CD14-positive monocyte (primary cell): ENCODE measurements around the gene SP110. TPM values are rescaled to one million over a fixed set of nuclear protein-coding genes. Genes with fewer than 3 reads are reported as not detected.

Experiments used
- DNase-seq, 3 donors: peaks; one replicate each; pipeline ENCODE4 v3.0.0-alpha.2; 2011 to 2022
- H2AFZ ChIP-seq: 2 replicates; pipeline ENCODE4 v1.6.0; 2012; ENCODE audit warnings: mild to moderate bottlenecking, low read depth, low read length, inconsistent platforms; ENCODE audit not compliant: insufficient read depth, poor library complexity, severe bottlenecking
- H3K27ac ChIP-seq, 2 donors: 1 replicate in 1 of 2; 2 replicates in 1 of 2; pipeline ENCODE4 v1.5.1; 2012 to 2013; ENCODE audit warnings: low read length in 2 of 2, control low read depth in 1 of 2, inconsistent platforms in 1 of 2, low read depth in 1 of 2, mild to moderate bottlenecking in 1 of 2
- H3K27me3 ChIP-seq, 2 donors: one replicate each; pipeline versions ENCODE4 v1.6.0 to v1.6.1; 2011 to 2013; ENCODE audit warnings: low read length in 2 of 2; ENCODE audit not compliant: control insufficient read depth in 2 of 2, insufficient read depth in 2 of 2
- H3K36me3 ChIP-seq, 2 donors: replicated peaks in 1 of 2; 1 replicate in 1 of 2; 2 replicates in 1 of 2; pipeline versions ENCODE4 v1.5.1 to v1.6.1; 2012 to 2013; ENCODE audit warnings: low read length in 2 of 2, control low read depth in 1 of 2, inconsistent platforms in 1 of 2, mild to moderate bottlenecking in 1 of 2; ENCODE audit not compliant: insufficient read depth in 2 of 2, control insufficient read depth in 1 of 2
- H3K4me1 ChIP-seq, 2 donors: 1 replicate in 1 of 2; 2 replicates in 1 of 2; pipeline versions ENCODE4 v1.5.1 to v1.6.1; 2012 to 2013; ENCODE audit warnings: low read length in 2 of 2, control low read depth in 1 of 2, inconsistent platforms in 1 of 2, mild to moderate bottlenecking in 1 of 2, moderate library complexity in 1 of 2; ENCODE audit not compliant: insufficient read depth in 2 of 2, control insufficient read depth in 1 of 2
- H3K4me2 ChIP-seq: replicated peaks from 2 replicates; pipeline ENCODE3; 2012; ENCODE audit warnings: low read length, moderate library complexity, mild to moderate bottlenecking; ENCODE audit not compliant: poor library complexity, severe bottlenecking; ENCODE audit errors: extremely low read depth
- H3K4me3 ChIP-seq, 3 experiments: fragments of 200-600 bp in 1 of 3; sonication (generic) in 1 of 3; replicated peaks in 1 of 3; 1 replicate in 2 of 3; 2 replicates in 1 of 3; pipeline ENCODE4 v1.5.1; 2011 to 2013; ENCODE audit warnings: low read length in 3 of 3, mild to moderate bottlenecking in 3 of 3, control low read depth in 2 of 3, low read depth in 2 of 3, inconsistent platforms in 1 of 3, moderate library complexity in 1 of 3
- H3K79me2 ChIP-seq: 2 replicates; pipeline ENCODE4 v1.6.0; 2012; ENCODE audit warnings: mild to moderate bottlenecking, control low read depth, inconsistent platforms, low read length, moderate library complexity; ENCODE audit not compliant: insufficient read depth
- H3K9ac ChIP-seq: 2 replicates; pipeline ENCODE4 v1.6.0; 2017; ENCODE audit warnings: low read length, mild to moderate bottlenecking; ENCODE audit not compliant: insufficient read depth, poor library complexity, severe bottlenecking
- H3K9me3 ChIP-seq, 2 donors: replicated peaks in 1 of 2; 1 replicate in 1 of 2; 2 replicates in 1 of 2; pipeline versions ENCODE4 v1.5.1 to v1.6.1; 2012 to 2013; ENCODE audit warnings: low read length in 2 of 2, control low read depth in 1 of 2; ENCODE audit not compliant: control insufficient read depth in 1 of 2, insufficient read depth in 1 of 2
- H4K20me1 ChIP-seq: 2 replicates; pipeline ENCODE4 v1.6.0; 2012; ENCODE audit warnings: mild to moderate bottlenecking, low read length, control low read depth, moderate library complexity; ENCODE audit not compliant: insufficient read depth
- H3K27ac Mint-ChIP-seq, 7 donors: one replicate each; pipeline ENCODE4 v1.8.0; 2020; ENCODE audit warnings: mild to moderate bottlenecking in 7 of 7, mixed read lengths in 7 of 7, moderate library complexity in 6 of 7, inconsistent platforms in 2 of 7
- H3K27me3 Mint-ChIP-seq, 3 donors: one replicate each; pipeline ENCODE4 v1.8.0; 2021 to 2022; ENCODE audit warnings: low read depth in 3 of 3, mild to moderate bottlenecking in 3 of 3, mixed read lengths in 3 of 3, moderate library complexity in 3 of 3, inconsistent platforms in 1 of 3
- H3K36me3 Mint-ChIP-seq, 2 donors: one replicate each; pipeline ENCODE4 v1.8.0; 2020; ENCODE audit warnings: mixed read lengths in 2 of 2, inconsistent platforms in 1 of 2, mild to moderate bottlenecking in 1 of 2
- H3K4me1 Mint-ChIP-seq: one replicate; pipeline ENCODE4 v1.8.0; 2020; ENCODE audit warnings: mild to moderate bottlenecking, mixed read lengths
- H3K4me3 Mint-ChIP-seq, 2 donors: one replicate each; pipeline ENCODE4 v1.8.0; 2020; ENCODE audit warnings: mild to moderate bottlenecking in 2 of 2, mixed read lengths in 2 of 2, moderate library complexity in 1 of 2
- H3K9me3 Mint-ChIP-seq, 7 donors: one replicate each; pipeline ENCODE4 v1.8.0; 2020 to 2022; ENCODE audit warnings: mixed read lengths in 7 of 7, mild to moderate bottlenecking in 6 of 7, moderate library complexity in 6 of 7, inconsistent platforms in 2 of 7
- WGBS: methylation state at CpG from one replicate; pipeline ENCODE4 v1.1.5; 2013; ENCODE audit warnings: missing lambda C conversion rate; ENCODE audit not compliant: insufficient coverage; 5-methylcytosine and 5-hydroxymethylcytosine counted together
- intact Hi-C, 2 donors: fragments of 100-400 bp; cut with micrococcal nuclease; formaldehyde crosslinking; loops; one replicate each; pipeline versions ENCODE4 v1.15.0 to v1.15.1; 2023
- polyA plus RNA-seq, 3 donors: library from polyadenylated mRNA; depleted of rRNA in 1 of 3; unstranded in 2 of 3; stranded (reverse) in 1 of 3; fragments of 300-500 nt in 2 of 3; fragments of >200 nt in 1 of 3; fragmentation: Illumina TruSeq in 2 of 3; gene quantifications; 1 replicate in 2 of 3; 2 replicates in 1 of 3; pipeline ENCODE4 v1.2.3, GENCODE V29; 2012 to 2021
- TF ChIP-seq, protein P1 (sequence below): fragments of 200-600 bp; IDR thresholded peaks from one replicate; pipeline ENCODE4 v1.8.0; 2022; ENCODE audit warnings: antibody characterized with exemption, mild to moderate bottlenecking

Gene SP110
- polyA plus RNA-seq, 3 donors: 39.1 to 66.1 (median 65.5) TPM

DNA sequence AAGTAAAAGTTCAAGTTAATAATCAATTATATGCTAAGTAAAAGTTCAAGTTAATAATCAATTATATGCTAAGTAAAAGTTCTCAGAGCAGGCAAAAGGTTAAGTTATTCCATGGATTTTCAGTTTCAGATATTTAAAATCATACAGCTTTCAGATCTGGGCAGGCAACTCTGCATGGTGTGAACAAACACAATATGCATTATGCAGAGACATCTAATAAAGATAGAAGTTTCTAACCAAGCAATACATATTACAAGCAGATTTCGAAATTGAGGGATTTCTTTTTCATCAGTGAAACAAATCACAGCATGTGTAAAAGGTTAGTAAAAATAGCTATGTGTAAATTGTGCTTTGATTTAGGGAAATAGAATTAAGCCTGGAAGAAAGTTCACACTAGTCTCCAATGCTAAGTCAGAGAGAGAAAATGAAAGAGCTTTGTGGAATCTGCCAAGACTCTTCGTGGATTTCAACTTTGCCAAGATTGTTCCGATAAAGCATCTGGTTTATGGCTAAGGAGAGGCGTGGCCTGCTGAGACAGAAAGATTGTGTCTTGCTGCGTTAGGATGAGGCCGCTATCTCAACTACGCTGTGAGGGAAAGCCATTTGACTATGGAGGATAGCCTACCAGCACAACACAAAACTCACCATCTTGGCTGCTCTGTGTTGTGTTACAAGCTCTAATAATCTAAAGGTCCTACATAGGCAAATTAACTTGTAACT is 91.0 kb downstream of the SP110 start:
- Histone ChIP-seq H3K27me3 (no peaks in the 10 kb centered on the region), H3K36me3 (no peaks in the 10 kb centered on the region), H3K9ac (no peak overlapping the region), H3K9me3 (peaks cover 9 to 13% of the 10 kb centered on the region in 2 donors), H3K4me3 (no peak overlapping the region), H3K4me2 (no peak overlapping the region), H3K79me2 (peaks cover 10% of the 10 kb centered on the region), H2AFZ (no peak overlapping the region), H3K27ac (no peak overlapping the region), H3K4me1 (peaks cover 40 to 53% of the 10 kb centered on the region in 2 donors), H4K20me1 (no peaks in the 10 kb centered on the region)
- DNase-seq: no peak
- H3K4me1 Mint-ChIP-seq: peaks cover 53% of the 10 kb centered on the region
- peaks cover 0 to 2% (median 0%) of the 10 kb centered on the region in 3 donors for H3K27me3 Mint-ChIP-seq
- 100% methylated on average over 2 of the region's 7 CpGs for WGBS
- H3K36me3 Mint-ChIP-seq: peaks cover 4% of the 10 kb centered on the region in 2 donors
- intact Hi-C loops: no loop called here
- H3K27ac Mint-ChIP-seq: peak overlapping the region in 1 of 7 donors; percentile 14
- TF ChIP-seq, protein P1, sequence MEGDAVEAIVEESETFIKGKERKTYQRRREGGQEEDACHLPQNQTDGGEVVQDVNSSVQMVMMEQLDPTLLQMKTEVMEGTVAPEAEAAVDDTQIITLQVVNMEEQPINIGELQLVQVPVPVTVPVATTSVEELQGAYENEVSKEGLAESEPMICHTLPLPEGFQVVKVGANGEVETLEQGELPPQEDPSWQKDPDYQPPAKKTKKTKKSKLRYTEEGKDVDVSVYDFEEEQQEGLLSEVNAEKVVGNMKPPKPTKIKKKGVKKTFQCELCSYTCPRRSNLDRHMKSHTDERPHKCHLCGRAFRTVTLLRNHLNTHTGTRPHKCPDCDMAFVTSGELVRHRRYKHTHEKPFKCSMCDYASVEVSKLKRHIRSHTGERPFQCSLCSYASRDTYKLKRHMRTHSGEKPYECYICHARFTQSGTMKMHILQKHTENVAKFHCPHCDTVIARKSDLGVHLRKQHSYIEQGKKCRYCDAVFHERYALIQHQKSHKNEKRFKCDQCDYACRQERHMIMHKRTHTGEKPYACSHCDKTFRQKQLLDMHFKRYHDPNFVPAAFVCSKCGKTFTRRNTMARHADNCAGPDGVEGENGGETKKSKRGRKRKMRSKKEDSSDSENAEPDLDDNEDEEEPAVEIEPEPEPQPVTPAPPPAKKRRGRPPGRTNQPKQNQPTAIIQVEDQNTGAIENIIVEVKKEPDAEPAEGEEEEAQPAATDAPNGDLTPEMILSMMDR: no peak
- no peak overlapping the region for H3K4me3 Mint-ChIP-seq
- H3K9me3 Mint-ChIP-seq: peaks cover 0 to 5% (median 2%) of the 10 kb centered on the region in 7 donors

DNA sequence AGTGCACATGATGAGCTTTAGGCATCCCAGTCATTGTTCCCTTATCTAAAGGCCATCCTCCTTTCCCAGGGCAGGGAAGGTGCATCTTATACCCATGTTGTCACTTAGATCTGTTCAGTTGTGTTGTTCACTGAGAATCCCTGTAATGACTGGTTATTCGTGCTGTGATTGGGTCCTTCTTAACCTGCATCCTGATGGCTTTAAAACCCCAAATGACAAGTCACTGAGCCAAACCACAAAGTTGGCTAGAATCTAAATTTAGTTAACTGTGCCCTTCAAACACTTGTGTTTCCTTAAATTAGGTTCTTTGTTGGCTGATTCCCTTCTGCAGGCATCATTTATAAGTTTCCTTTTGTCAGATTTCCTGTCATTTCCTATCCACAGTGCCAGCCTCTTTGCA is 92.6 kb downstream of the SP110 start:
- no peak for DNase-seq
- H2AFZ ChIP-seq: no peak overlapping the region
- no peak overlapping the region for H3K27ac ChIP-seq
- intact Hi-C loops: no loop called here
- Mint-ChIP-seq H3K27ac (peak overlapping the region in 2 of 7 donors; percentile 11 to 19), H3K27me3 (peaks cover 0 to 2% (median 0%) of the 10 kb centered on the region in 3 donors), H3K4me1 (peaks cover 53% of the 10 kb centered on the region), H3K4me3 (peak overlapping the region in 1 of 2 donors; percentile 42), H3K9me3 (peaks cover 0 to 5% (median under 1%) of the 10 kb centered on the region in 7 donors), H3K36me3 (peaks cover 4% of the 10 kb centered on the region in 2 donors)
- peaks cover 10% of the 10 kb centered on the region for H3K79me2 ChIP-seq
- no peaks in the 10 kb centered on the region for H3K36me3 ChIP-seq
- TF ChIP-seq, protein P1: no peak
- no peaks in the 10 kb centered on the region for H3K27me3 ChIP-seq
- no peak overlapping the region for H3K9ac ChIP-seq
- no peak overlapping the region for H3K4me3 ChIP-seq
- H4K20me1 ChIP-seq: no peaks in the 10 kb centered on the region
- H3K4me2 ChIP-seq: no peak overlapping the region
- no CpG with 5 or more reads among the region's 1 CpG for WGBS
- H3K4me1 ChIP-seq: peaks cover 40 to 53% of the 10 kb centered on the region in 2 donors
- H3K9me3 ChIP-seq: no peaks in the 10 kb centered on the region
